Mesenchymal stem cell (in vitro differentiated cells and primary cell): ENCODE results near the gene NKD2.

Source experiments
- DNase-seq: peaks from one replicate; pipeline ENCODE4 v3.0.0-alpha.2; 2013
- H2AFZ ChIP-seq: one replicate; pipeline ENCODE4 v1.6.1; 2013; ENCODE audit warnings: low read depth, mild to moderate bottlenecking, control low read depth, inconsistent platforms, low read length, moderate library complexity
- H2AK5ac ChIP-seq: 2 replicates; pipeline ENCODE4 v1.6.1; 2013; ENCODE audit warnings: low read length, moderate library complexity, mild to moderate bottlenecking, inconsistent platforms; ENCODE audit not compliant: severe bottlenecking
- H2BK120ac ChIP-seq: one replicate; pipeline ENCODE4 v1.6.1; 2013; ENCODE audit warnings: low read depth, mild to moderate bottlenecking, inconsistent platforms, low read length, moderate library complexity
- H2BK12ac ChIP-seq, 2 experiments: one replicate each; pipeline ENCODE4 v1.6.1; 2013; ENCODE audit warnings: inconsistent platforms in 2 of 2, low read length in 2 of 2, mild to moderate bottlenecking in 2 of 2, moderate library complexity in 2 of 2, control low read depth in 1 of 2
- H2BK15ac ChIP-seq: one replicate; pipeline ENCODE4 v1.6.1; 2013; ENCODE audit warnings: mild to moderate bottlenecking, low read depth, inconsistent platforms; ENCODE audit not compliant: poor library complexity, severe bottlenecking
- H2BK5ac ChIP-seq: 2 replicates; pipeline ENCODE4 v1.6.1; 2013; ENCODE audit warnings: low read depth, mild to moderate bottlenecking, low read length, control low read depth, inconsistent platforms; ENCODE audit not compliant: poor library complexity, severe bottlenecking
- H3K14ac ChIP-seq, 2 experiments: one replicate each; pipeline ENCODE4 v1.6.1; 2013; ENCODE audit warnings: inconsistent platforms in 2 of 2, low read length in 2 of 2, control low read depth in 1 of 2, mild to moderate bottlenecking in 1 of 2, moderate library complexity in 1 of 2
- H3K18ac ChIP-seq, 2 experiments: one replicate each; pipeline ENCODE4 v1.6.1; 2013; ENCODE audit warnings: inconsistent platforms in 2 of 2, low read length in 2 of 2, control low read depth in 1 of 2, low read depth in 1 of 2, mild to moderate bottlenecking in 1 of 2
- H3K23ac ChIP-seq, 2 experiments: one replicate each; pipeline ENCODE4 v1.6.1; 2013; ENCODE audit warnings: inconsistent platforms in 2 of 2, low read length in 2 of 2, mild to moderate bottlenecking in 2 of 2, moderate library complexity in 2 of 2, control low read depth in 1 of 2
- H3K27ac ChIP-seq: 2 replicates; pipeline ENCODE4 v1.5.1; 2013; ENCODE audit warnings: mild to moderate bottlenecking, moderate library complexity, low read length, control low read depth, inconsistent platforms; ENCODE audit not compliant: poor library complexity, severe bottlenecking
- H3K27me3 ChIP-seq, 2 experiments: 2 replicates each; pipeline versions ENCODE4 v1.6.1 to v1.7.0; 2013; ENCODE audit warnings: low read length in 2 of 2, mild to moderate bottlenecking in 2 of 2, moderate library complexity in 2 of 2, control low read depth in 1 of 2, inconsistent platforms in 1 of 2; ENCODE audit not compliant: control insufficient read depth in 1 of 2, insufficient read depth in 1 of 2
- H3K36me3 ChIP-seq, 2 experiments: 2 replicates each; pipeline versions ENCODE4 v1.6.1 to v1.7.0; 2013; ENCODE audit warnings: low read length in 2 of 2, control low read depth in 1 of 2, inconsistent platforms in 1 of 2, low read depth in 1 of 2, mild to moderate bottlenecking in 1 of 2; ENCODE audit not compliant: insufficient read depth in 2 of 2, control insufficient read depth in 1 of 2
- H3K4ac ChIP-seq, 2 experiments: one replicate each; pipeline ENCODE4 v1.6.1; 2013; ENCODE audit warnings: inconsistent platforms in 2 of 2, low read length in 2 of 2, mild to moderate bottlenecking in 2 of 2, moderate library complexity in 2 of 2, control low read depth in 1 of 2, low read depth in 1 of 2
- H3K4me1 ChIP-seq: 2 replicates; pipeline ENCODE4 v1.6.1; 2013; ENCODE audit warnings: low read depth, low read length, control low read depth; ENCODE audit not compliant: control insufficient read depth, insufficient read depth
- H3K4me2 ChIP-seq: 2 replicates; pipeline ENCODE4 v1.6.1; 2013; ENCODE audit warnings: low read length, mild to moderate bottlenecking, inconsistent platforms; ENCODE audit not compliant: poor library complexity, severe bottlenecking
- H3K4me3 ChIP-seq, 2 experiments: 2 replicates each; pipeline versions ENCODE4 v1.5.1 to v1.7.0; 2013; ENCODE audit warnings: low read length in 2 of 2, mild to moderate bottlenecking in 2 of 2, control low read depth in 1 of 2, low read depth in 1 of 2; ENCODE audit not compliant: insufficient read depth in 1 of 2
- H3K79me1 ChIP-seq: replicated peaks from 2 replicates; pipeline ENCODE4 v1.6.1; 2013; ENCODE audit warnings: mild to moderate bottlenecking, control low read depth, low read length, inconsistent platforms; ENCODE audit not compliant: poor library complexity, severe bottlenecking
- H3K9ac ChIP-seq: 2 replicates; pipeline ENCODE4 v1.7.0; 2013; ENCODE audit warnings: mild to moderate bottlenecking, low read length, moderate library complexity
- H3K9me3 ChIP-seq: 2 replicates; pipeline ENCODE4 v1.7.0; 2013; ENCODE audit warnings: mild to moderate bottlenecking, low read length; ENCODE audit not compliant: control insufficient read depth
- H4K8ac ChIP-seq: one replicate; pipeline ENCODE4 v1.6.1; 2013; ENCODE audit warnings: inconsistent platforms, mild to moderate bottlenecking, low read length, moderate library complexity
- H4K91ac ChIP-seq: one replicate; pipeline ENCODE4 v1.6.1; 2013; ENCODE audit warnings: mild to moderate bottlenecking, low read length, inconsistent platforms
- WGBS: methylation state at CpG from one replicate; pipeline ENCODE4 v1.1.7; 2013; ENCODE audit warnings: mixed read lengths; 5-methylcytosine and 5-hydroxymethylcytosine counted together

Gene NKD2

DNA sequence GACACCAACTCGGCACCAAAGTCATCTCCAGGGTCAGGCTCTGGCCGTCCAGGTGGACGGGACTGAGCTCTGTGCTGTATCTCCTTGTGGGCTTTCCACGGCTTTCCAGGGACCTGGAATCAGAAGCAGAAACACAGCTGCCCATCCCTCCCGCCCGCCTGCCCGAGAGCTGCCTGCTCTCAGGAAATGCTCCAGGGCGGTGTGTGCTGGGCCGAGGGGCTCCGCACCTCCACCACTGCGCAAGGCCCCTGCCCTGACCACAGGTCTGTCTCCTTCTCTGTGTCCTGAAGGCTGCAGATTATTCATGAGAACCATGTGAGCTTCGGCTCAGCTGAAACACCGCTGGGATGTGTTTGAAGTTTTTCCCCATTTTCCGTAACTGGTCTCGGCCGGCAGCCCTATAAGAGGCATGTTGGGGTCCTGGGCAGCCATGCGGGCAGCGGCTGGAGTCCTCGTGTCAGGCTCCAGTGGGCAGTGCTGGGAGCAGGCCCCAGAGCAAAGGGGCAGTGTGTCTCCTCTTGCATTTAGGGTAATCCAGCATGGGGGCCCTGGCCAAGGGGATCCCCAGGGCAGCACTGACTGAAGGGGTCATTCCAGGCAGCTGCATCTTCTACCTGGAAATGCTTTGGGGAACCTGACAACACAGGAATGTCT lies 22.8 kb downstream of the NKD2 start:
- Histone ChIP-seq H4K91ac (no peak overlapping the region), H3K14ac (no peak overlapping the region), H3K4me2 (no peak overlapping the region), H2AK5ac (no peak overlapping the region), H2BK5ac (no peak overlapping the region), H3K9me3 (no peaks in the 10 kb centered on the region), H2BK120ac (no peak overlapping the region), H3K79me1 (no peaks in the 10 kb centered on the region), H3K23ac (no peak overlapping the region), H3K4ac (no peak overlapping the region), H3K4me3 (no peak overlapping the region), H2BK15ac (no peak overlapping the region), H2BK12ac (no peak overlapping the region), H3K36me3 (no peaks in the 10 kb centered on the region), H2AFZ (no peak overlapping the region), H3K27me3 (peaks cover 21 to 51% of the 10 kb centered on the region in 2 experiments), H3K18ac (no peak overlapping the region), H3K27ac (no peak overlapping the region), H3K9ac (no peak overlapping the region), H4K8ac (no peak overlapping the region), H3K4me1 (no peaks in the 10 kb centered on the region)
- no peak for DNase-seq
- 92% methylated on average over 19 of the region's 19 CpGs for WGBS

DNA sequence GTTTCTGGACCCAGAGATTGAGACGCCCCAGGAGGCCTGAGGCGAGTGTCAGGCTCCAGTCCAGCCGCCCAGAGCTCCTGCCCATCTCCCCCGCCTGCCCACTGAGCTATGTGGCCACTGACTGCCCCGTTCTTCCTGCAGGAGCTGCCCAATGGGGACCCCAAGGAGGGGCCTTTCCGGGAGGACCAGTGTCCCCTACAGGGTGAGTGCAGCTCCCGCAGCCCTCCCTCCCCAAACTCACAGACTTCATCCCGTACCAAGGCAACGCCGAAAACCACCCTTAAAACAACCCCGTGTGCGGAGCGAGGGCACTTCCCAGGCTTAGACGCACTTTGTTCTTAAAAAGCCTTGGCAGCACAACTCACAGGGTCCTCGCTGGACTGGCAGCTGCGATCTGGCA lies 23.4 kb downstream of the NKD2 start:
- Histone ChIP-seq H3K4me2 (no peak overlapping the region), H3K14ac (no peak overlapping the region), H2AK5ac (no peak overlapping the region), H3K9me3 (no peaks in the 10 kb centered on the region), H3K4me3 (no peak overlapping the region), H2AFZ (no peak overlapping the region), H2BK15ac (no peak overlapping the region), H3K27ac (no peak overlapping the region), H4K8ac (no peak overlapping the region), H3K79me1 (no peaks in the 10 kb centered on the region), H3K27me3 (peaks cover 21 to 52% of the 10 kb centered on the region in 2 experiments), H2BK12ac (no peak overlapping the region), H4K91ac (no peak overlapping the region), H3K9ac (no peak overlapping the region), H3K18ac (no peak overlapping the region), H3K23ac (no peak overlapping the region), H3K4me1 (peaks cover 2% of the 10 kb centered on the region), H3K36me3 (no peaks in the 10 kb centered on the region), H2BK5ac (no peak overlapping the region), H2BK120ac (no peak overlapping the region), H3K4ac (no peak overlapping the region)
- DNase-seq: no peak
- 93% methylated on average over 16 of the region's 16 CpGs for WGBS

DNA sequence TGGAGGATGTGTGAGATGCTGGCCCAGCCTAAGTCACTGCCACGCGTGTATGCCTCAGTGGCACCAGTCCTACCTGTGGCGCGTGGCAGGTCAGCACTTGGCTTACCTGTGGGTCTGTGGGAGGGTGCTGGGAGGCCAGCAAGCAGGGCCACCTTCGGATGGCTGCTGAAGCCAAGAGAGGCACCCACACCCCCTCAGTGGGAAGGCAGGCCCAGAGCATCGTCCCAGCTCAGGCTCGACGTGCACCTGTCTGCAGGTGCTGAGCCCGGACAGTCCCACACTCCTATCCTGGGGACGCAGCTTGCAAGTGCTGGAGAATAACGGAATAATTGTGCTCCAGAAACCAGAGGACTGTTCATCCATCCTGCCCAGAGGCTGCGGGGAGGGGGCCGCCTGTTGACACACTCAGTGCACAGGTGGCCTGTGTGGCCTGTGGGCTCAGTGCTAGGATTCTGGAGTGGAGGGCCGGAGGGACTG lies 24.0 kb downstream of the NKD2 start:
- no peak overlapping the region for H3K9ac ChIP-seq
- no peak overlapping the region for H4K8ac ChIP-seq
- no peak for DNase-seq
- 93% methylated on average over 14 of the region's 14 CpGs for whole genome bisulfite sequencing
- H3K9me3 ChIP-seq: no peaks in the 10 kb centered on the region
- H2BK15ac ChIP-seq: no peak overlapping the region
- no peak overlapping the region for H2AK5ac ChIP-seq
- no peak overlapping the region for H3K4ac ChIP-seq
- H3K18ac ChIP-seq: no peak overlapping the region
- no peak overlapping the region for H2BK120ac ChIP-seq
- H3K27ac ChIP-seq: no peak overlapping the region
- no peak overlapping the region for H3K4me3 ChIP-seq
- H3K14ac ChIP-seq: no peak overlapping the region
- H2AFZ ChIP-seq: no peak overlapping the region
- H3K79me1 ChIP-seq: no peaks in the 10 kb centered on the region
- no peak overlapping the region for H4K91ac ChIP-seq
- no peak overlapping the region for H3K4me2 ChIP-seq
- H2BK12ac ChIP-seq: no peak overlapping the region
- H3K36me3 ChIP-seq: no peaks in the 10 kb centered on the region
- no peak overlapping the region for H3K23ac ChIP-seq
- peaks cover 18 to 54% of the 10 kb centered on the region in 2 experiments for H3K27me3 ChIP-seq
- H2BK5ac ChIP-seq: no peak overlapping the region
- H3K4me1 ChIP-seq: peaks cover 2% of the 10 kb centered on the region

GRCh38 chr5:1033178-1033577 lies 24.6 kb downstream of the NKD2 start:
- H2BK120ac ChIP-seq: no peak overlapping the region
- H2BK5ac ChIP-seq: no peak overlapping the region
- no peak overlapping the region for H3K14ac ChIP-seq
- no peak overlapping the region for H3K9ac ChIP-seq
- H2BK15ac ChIP-seq: no peak overlapping the region
- H3K18ac ChIP-seq: no peak overlapping the region
- H2BK12ac ChIP-seq: no peak overlapping the region
- H3K27ac ChIP-seq: no peak overlapping the region
- no peaks in the 10 kb centered on the region for H3K36me3 ChIP-seq
- H4K8ac ChIP-seq: no peak overlapping the region
- H3K4me1 ChIP-seq: peaks cover 2% of the 10 kb centered on the region
- H3K79me1 ChIP-seq: no peaks in the 10 kb centered on the region
- H2AK5ac ChIP-seq: no peak overlapping the region
- H3K27me3 ChIP-seq: peaks cover 18 to 48% of the 10 kb centered on the region in 2 experiments
- H3K23ac ChIP-seq: no peak overlapping the region
- no peak overlapping the region for H3K4me3 ChIP-seq
- no peak overlapping the region for H3K4ac ChIP-seq
- no peak overlapping the region for H3K4me2 ChIP-seq
- H3K9me3 ChIP-seq: no peaks in the 10 kb centered on the region
- no peak overlapping the region for H4K91ac ChIP-seq
- no peak overlapping the region for H2AFZ ChIP-seq
- no peak for DNase-seq
- WGBS: 92% methylated on average over 26 of the region's 26 CpGs
